Fibroblast of lung (primary cell): ENCODE data around the gene ALKBH3. TPM values are rescaled to one million over a fixed set of nuclear protein-coding genes. Genes with fewer than 3 reads are reported as not detected.

Source experiments
- DNase-seq, 2 donors: peaks; one replicate each; pipeline versions ENCODE4 v3.0.0 to v3.0.0-alpha.2; 2010; ENCODE audit warnings: low read depth in 2 of 2
- H2AFZ ChIP-seq: 2 replicates; pipeline ENCODE4 v1.5.1; 2012; ENCODE audit warnings: low read length, control low read depth, inconsistent platforms
- H3K27ac ChIP-seq: 2 replicates; pipeline ENCODE4 v1.5.1; 2011; ENCODE audit warnings: low read length, control low read depth; ENCODE audit not compliant: insufficient read depth
- H3K27me3 ChIP-seq: 2 replicates; pipeline ENCODE4 v1.5.1; 2011; ENCODE audit warnings: mild to moderate bottlenecking, low read length; ENCODE audit not compliant: control insufficient read depth, insufficient read depth
- H3K36me3 ChIP-seq: 2 replicates; pipeline ENCODE4 v1.5.1; 2011; ENCODE audit warnings: low read length; ENCODE audit not compliant: control insufficient read depth, insufficient read depth
- H3K4me1 ChIP-seq: 2 replicates; pipeline ENCODE4 v1.5.1; 2011; ENCODE audit warnings: low read length; ENCODE audit not compliant: control insufficient read depth, insufficient read depth; ENCODE audit errors: extremely low read depth
- H3K4me2 ChIP-seq: 2 replicates; pipeline ENCODE4 v1.5.1; 2011; ENCODE audit warnings: low read length, control low read depth; ENCODE audit not compliant: insufficient read depth; ENCODE audit errors: extremely low read depth
- H3K4me3 ChIP-seq, 4 experiments: fragments of 200-600 bp in 1 of 4; sonication (generic) in 1 of 4; replicated peaks in 1 of 4; 2 replicates each; pipeline ENCODE4 v1.5.1; 2011 to 2016; ENCODE audit warnings: low read length in 4 of 4, low read depth in 3 of 4, mild to moderate bottlenecking in 3 of 4, control low read depth in 2 of 4, inconsistent platforms in 1 of 4, mixed read lengths in 1 of 4; ENCODE audit not compliant: insufficient read depth in 1 of 4; ENCODE audit errors: control extremely low read depth in 1 of 4
- H3K79me2 ChIP-seq: 2 replicates; pipeline ENCODE4 v1.5.1; 2012; ENCODE audit warnings: mild to moderate bottlenecking, low read length, inconsistent platforms; ENCODE audit not compliant: control insufficient read depth, insufficient read depth
- H3K9ac ChIP-seq: 2 replicates; pipeline ENCODE4 v1.5.1; 2011; ENCODE audit warnings: mild to moderate bottlenecking, low read length, control low read depth; ENCODE audit not compliant: insufficient read depth
- H3K9me3 ChIP-seq: 2 replicates; pipeline ENCODE4 v1.5.1; 2012; ENCODE audit warnings: low read depth, low read length; ENCODE audit not compliant: control insufficient read depth, insufficient read depth
- H4K20me1 ChIP-seq: 2 replicates; pipeline ENCODE4 v1.5.1; 2011; ENCODE audit warnings: low read length; ENCODE audit not compliant: control insufficient read depth, insufficient read depth; ENCODE audit errors: extremely low read depth
- EZH2 ChIP-seq: IDR thresholded peaks from 2 replicates; pipeline ENCODE4 v1.5.1; 2012; ENCODE audit warnings: low read length, control low read depth, mild to moderate bottlenecking; ENCODE audit errors: missing control alignments
- polyA plus RNA-seq, 2 donors: library from polyadenylated mRNA; depleted of rRNA in 1 of 2; stranded (reverse) in 1 of 2; unstranded in 1 of 2; fragments of >200 nt; gene quantifications; 2 replicates each; pipeline ENCODE4 v1.2.1, GENCODE V29; 2011 to 2012; ENCODE audit warnings: missing spikeins in 1 of 2
- total RNA-seq: library from RNA; depleted of rRNA; stranded (reverse); fragments of >200 nt; gene quantifications from 2 replicates; pipeline ENCODE4 v1.2.1, GENCODE V29; 2014
- TF ChIP-seq, protein P1 (sequence below), 2 donors: IDR thresholded peaks in 1 of 2; conservative IDR thresholded peaks in 1 of 2; 1 replicate in 1 of 2; 2 replicates in 1 of 2; pipeline ENCODE4 v1.5.1; 2011 to 2012; ENCODE audit warnings: low read length in 2 of 2, control low read depth in 1 of 2, inconsistent platforms in 1 of 2, low read depth in 1 of 2, mild to moderate bottlenecking in 1 of 2

The ALKBH3 gene
- total and polyA plus RNA-seq, 2 donors (not counting 1 experiment from before 2014, with no cell fraction given): 39.0 to 56.1 TPM

DNA sequence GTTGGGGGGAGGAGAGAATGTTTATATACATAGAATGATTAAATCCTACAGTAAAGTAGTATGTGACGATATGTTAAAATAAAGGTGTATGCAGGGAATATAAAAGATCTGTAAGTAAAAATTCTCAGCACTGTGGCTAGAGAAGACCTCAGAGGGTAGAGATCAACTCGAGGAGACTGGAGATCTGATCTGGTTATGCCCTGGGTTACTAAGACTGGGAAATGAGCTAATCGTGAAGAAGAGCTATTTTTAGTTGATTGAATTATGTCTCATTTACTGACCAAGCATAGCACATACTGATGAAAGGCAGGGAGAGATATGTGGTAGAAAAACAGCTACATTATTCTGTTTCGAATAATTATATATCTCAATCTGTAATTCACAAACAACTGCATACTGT is 42.8 kb upstream of the ALKBH3 start:
- no peak for DNase-seq
- H3K27me3 ChIP-seq: no peaks in the 10 kb centered on the region
- peaks cover 11% of the 10 kb centered on the region for H3K4me1 ChIP-seq
- no peaks in the 10 kb centered on the region for H4K20me1 ChIP-seq
- no peaks in the 10 kb centered on the region for H3K36me3 ChIP-seq
- no peak overlapping the region for H3K4me3 ChIP-seq
- no peak overlapping the region for H3K4me2 ChIP-seq
- no peak overlapping the region for H3K27ac ChIP-seq
- no peaks in the 10 kb centered on the region for H3K9me3 ChIP-seq
- TF ChIP-seq EZH2: no peak
- TF ChIP-seq, protein P1, sequence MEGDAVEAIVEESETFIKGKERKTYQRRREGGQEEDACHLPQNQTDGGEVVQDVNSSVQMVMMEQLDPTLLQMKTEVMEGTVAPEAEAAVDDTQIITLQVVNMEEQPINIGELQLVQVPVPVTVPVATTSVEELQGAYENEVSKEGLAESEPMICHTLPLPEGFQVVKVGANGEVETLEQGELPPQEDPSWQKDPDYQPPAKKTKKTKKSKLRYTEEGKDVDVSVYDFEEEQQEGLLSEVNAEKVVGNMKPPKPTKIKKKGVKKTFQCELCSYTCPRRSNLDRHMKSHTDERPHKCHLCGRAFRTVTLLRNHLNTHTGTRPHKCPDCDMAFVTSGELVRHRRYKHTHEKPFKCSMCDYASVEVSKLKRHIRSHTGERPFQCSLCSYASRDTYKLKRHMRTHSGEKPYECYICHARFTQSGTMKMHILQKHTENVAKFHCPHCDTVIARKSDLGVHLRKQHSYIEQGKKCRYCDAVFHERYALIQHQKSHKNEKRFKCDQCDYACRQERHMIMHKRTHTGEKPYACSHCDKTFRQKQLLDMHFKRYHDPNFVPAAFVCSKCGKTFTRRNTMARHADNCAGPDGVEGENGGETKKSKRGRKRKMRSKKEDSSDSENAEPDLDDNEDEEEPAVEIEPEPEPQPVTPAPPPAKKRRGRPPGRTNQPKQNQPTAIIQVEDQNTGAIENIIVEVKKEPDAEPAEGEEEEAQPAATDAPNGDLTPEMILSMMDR (conservative IDR thresholded peaks at IDR 0.05 in 1 of 2, IDR thresholded peaks at IDR 0.05 in 1 of 2; ENCODE audit: low read depth in 1 of 2, low read length in 2 of 2): no peak
- H3K79me2 ChIP-seq: no peaks in the 10 kb centered on the region
- no peak overlapping the region for H2AFZ ChIP-seq
- no peak overlapping the region for H3K9ac ChIP-seq

DNA sequence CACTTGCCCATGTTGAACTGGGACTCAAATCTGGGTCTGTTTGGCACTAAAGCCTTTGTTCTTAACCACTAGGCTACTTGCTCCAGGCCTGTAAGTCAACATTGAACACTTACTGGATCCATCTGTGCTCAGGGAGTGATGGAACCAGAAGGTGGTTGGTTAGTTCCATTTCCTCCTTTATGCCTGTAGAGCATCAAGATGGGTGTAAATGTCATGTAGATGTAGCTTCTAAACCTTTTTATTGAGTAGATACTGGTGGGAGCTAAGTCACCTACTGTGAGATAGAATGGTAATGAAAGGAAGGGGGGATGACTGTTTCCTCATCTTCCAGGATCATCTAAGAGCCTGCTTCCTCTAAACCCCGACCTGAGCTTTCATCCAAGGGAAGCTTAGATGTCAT is 38.6 kb upstream of the ALKBH3 start:
- H3K9ac ChIP-seq: no peak overlapping the region
- H2AFZ ChIP-seq: no peak overlapping the region
- H3K9me3 ChIP-seq: no peaks in the 10 kb centered on the region
- no peaks in the 10 kb centered on the region for H4K20me1 ChIP-seq
- no peaks in the 10 kb centered on the region for H3K27me3 ChIP-seq
- no peaks in the 10 kb centered on the region for H3K36me3 ChIP-seq
- no peaks in the 10 kb centered on the region for H3K4me1 ChIP-seq
- H3K27ac ChIP-seq: no peak overlapping the region
- TF ChIP-seq, protein P1 (conservative IDR thresholded peaks at IDR 0.05 in 1 of 2, IDR thresholded peaks at IDR 0.05 in 1 of 2; ENCODE audit: low read depth in 1 of 2, low read length in 2 of 2): no peak
- TF ChIP-seq EZH2: no peak
- no peaks in the 10 kb centered on the region for H3K79me2 ChIP-seq
- no peak for DNase-seq
- H3K4me3 ChIP-seq: no peak overlapping the region
- H3K4me2 ChIP-seq: no peak overlapping the region

DNA sequence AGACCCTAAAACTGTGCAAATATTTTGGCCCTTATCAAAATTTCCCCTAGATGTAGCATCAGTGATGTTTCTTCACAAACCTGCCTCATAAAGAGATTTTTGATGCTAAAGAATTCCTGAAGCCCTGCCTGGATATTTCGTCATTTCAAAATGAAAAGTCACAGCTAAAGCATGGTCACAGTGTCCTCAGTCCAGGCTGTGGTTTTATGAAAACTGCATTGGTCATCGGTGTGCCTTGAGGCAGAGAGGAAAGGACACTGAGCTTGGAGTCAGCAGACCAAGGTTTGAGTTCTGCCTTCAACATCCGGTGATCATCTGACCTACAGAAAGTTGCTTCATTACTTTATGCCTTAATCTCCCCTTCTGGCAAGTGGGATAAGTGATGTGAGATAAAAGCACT is 34.8 kb upstream of the ALKBH3 start:
- no peak for TF ChIP-seq EZH2
- TF ChIP-seq, protein P1 (conservative IDR thresholded peaks at IDR 0.05 in 1 of 2, IDR thresholded peaks at IDR 0.05 in 1 of 2; ENCODE audit: low read depth in 1 of 2, low read length in 2 of 2): no peak
- no peak overlapping the region for H3K27ac ChIP-seq
- DNase-seq: no peak
- H3K9me3 ChIP-seq: no peaks in the 10 kb centered on the region
- no peak overlapping the region for H3K4me2 ChIP-seq
- H3K27me3 ChIP-seq: no peaks in the 10 kb centered on the region
- H3K4me1 ChIP-seq: no peaks in the 10 kb centered on the region
- no peak overlapping the region for H3K9ac ChIP-seq
- H2AFZ ChIP-seq: no peak overlapping the region
- H3K79me2 ChIP-seq: no peaks in the 10 kb centered on the region
- no peak overlapping the region for H3K4me3 ChIP-seq
- H3K36me3 ChIP-seq: no peaks in the 10 kb centered on the region
- no peaks in the 10 kb centered on the region for H4K20me1 ChIP-seq
